HAP-1 (cell line): Measurements from ENCODE around the gene TRIM54.

Experiments
- DNase-seq, 2 experiments: peaks; one replicate each; pipeline ENCODE4 v3.0.0-alpha.2; 2016 to 2020; ENCODE audit warnings: low spot score in 2 of 2
- H3K27me3 ChIP-seq: fragments of 250-450 bp; sonication (Bioruptor Pico); 2 replicates; pipeline ENCODE4 v1.5.1; 2020; ENCODE audit warnings: low read depth, mild to moderate bottlenecking, moderate library complexity
- H3K36me3 ChIP-seq: fragments of 250-450 bp; sonication (Bioruptor Pico); replicated peaks from 2 replicates; pipeline ENCODE4 v1.5.1; 2020; ENCODE audit warnings: mild to moderate bottlenecking
- H3K4me1 ChIP-seq: fragments of 250-450 bp; sonication (Bioruptor Pico); 2 replicates; pipeline ENCODE4 v1.5.1; 2020; ENCODE audit warnings: mild to moderate bottlenecking
- H3K4me3 ChIP-seq: fragments of 250-450 bp; sonication (Bioruptor Pico); 2 replicates; pipeline ENCODE4 v1.5.1; 2020; ENCODE audit warnings: mild to moderate bottlenecking, moderate library complexity
- H3K9me3 ChIP-seq: fragments of 250-450 bp; sonication (Bioruptor Pico); 2 replicates; pipeline ENCODE4 v1.5.1; 2020; ENCODE audit warnings: mild to moderate bottlenecking, moderate library complexity
- in situ Hi-C: fragments of 300-500 bp; cut with MboI; formaldehyde crosslinking; loops from 3 replicates; pipeline ENCODE4 v1.14.3; 2020; ENCODE audit warnings: low sequenced_read_pairs, inconsistent platforms, mixed read lengths

TRIM54 gene

DNA sequence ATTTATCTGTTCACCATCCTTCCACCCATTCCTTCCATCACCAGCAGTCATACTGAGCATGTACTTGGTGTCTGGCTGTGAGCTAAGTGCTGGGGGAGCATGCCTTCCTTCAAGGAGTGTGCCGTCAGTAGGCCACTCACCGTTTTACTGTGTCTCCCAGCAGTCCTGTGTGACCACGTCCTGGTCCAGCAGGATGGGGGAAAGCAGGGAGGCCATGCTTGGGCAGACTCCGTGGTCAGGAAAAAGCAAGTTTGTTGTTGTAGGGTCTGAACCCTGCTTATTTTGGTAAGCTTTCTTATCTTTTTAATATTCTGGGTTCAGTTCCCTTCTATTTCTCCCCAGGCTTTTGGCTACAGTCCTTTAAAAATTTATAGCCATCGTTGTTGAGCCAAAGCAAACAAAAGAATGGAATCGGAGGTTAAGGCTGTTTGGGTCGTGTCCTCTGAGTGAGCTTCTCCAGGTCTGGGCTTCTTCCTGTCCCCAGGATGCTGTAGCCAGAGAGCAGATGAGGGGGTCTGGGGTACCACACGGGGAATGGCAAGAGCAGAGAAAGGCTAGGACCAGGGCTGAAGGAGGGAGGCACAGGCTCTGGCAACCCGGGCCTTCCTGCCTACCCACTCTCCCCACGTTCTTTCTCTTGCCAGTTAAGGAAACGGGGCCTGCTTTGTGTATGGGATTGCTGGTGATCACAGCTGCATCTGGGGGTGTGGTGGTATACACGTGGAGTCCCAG is 32.9 kb upstream of the TRIM54 start:
- peaks cover 4% of the 10 kb centered on the region for H3K4me1 ChIP-seq
- no peaks in the 10 kb centered on the region for H3K27me3 ChIP-seq
- H3K9me3 ChIP-seq = no peaks in the 10 kb centered on the region; the same call in 1 of the 2 replicates
- peaks cover 10% of the 10 kb centered on the region for H3K36me3 ChIP-seq
- no peak for DNase-seq
- no peak overlapping the region for H3K4me3 ChIP-seq
- in situ Hi-C loops = no loop called here

DNA sequence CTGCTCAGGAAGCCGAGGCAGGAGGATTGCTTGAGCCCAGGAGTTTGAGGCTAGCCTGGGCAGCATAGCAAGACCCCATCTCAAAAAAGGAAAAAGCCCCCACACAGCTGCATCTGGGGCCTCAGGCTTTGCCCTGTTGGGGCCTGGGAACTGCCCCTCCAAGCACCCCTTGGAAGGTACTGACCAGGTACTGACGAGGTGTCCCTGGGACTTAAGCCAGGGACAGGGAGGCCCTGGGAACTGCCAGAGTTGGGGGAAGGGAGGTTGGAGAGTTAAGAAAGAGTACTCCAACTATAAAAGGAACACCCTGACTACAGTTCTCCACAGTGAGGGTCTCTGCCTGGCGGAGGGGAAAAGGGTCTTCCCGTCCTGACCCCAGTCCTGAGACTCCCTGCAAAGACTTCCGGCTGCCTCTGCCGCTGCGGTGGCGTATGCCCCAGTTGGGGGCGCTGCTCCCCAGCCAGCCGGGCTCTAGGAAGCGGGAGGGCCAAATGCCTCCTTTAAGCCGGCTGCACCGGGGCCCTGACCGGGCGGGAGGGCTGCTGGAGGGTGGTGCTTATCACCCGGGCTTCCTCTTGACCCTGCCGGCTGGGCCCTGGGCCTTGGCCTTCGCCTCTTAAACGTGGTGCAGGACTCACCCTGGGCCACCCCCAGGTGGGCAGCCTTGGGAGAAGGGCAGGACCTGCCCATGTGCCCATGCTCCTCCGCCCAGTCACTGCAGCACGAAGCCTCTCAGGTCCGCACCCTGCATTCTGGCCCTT is 32.2 kb upstream of the TRIM54 start:
- no peaks in the 10 kb centered on the region for H3K27me3 ChIP-seq
- H3K4me1 ChIP-seq = peaks cover 4% of the 10 kb centered on the region
- H3K9me3 ChIP-seq = no peaks in the 10 kb centered on the region; the same call in 1 of the 2 replicates
- H3K36me3 ChIP-seq = peaks cover 11% of the 10 kb centered on the region
- in situ Hi-C loops = no loop called here
- DNase-seq = peak; percentile 61 to 90
- H3K4me3 ChIP-seq = no peak overlapping the region

DNA sequence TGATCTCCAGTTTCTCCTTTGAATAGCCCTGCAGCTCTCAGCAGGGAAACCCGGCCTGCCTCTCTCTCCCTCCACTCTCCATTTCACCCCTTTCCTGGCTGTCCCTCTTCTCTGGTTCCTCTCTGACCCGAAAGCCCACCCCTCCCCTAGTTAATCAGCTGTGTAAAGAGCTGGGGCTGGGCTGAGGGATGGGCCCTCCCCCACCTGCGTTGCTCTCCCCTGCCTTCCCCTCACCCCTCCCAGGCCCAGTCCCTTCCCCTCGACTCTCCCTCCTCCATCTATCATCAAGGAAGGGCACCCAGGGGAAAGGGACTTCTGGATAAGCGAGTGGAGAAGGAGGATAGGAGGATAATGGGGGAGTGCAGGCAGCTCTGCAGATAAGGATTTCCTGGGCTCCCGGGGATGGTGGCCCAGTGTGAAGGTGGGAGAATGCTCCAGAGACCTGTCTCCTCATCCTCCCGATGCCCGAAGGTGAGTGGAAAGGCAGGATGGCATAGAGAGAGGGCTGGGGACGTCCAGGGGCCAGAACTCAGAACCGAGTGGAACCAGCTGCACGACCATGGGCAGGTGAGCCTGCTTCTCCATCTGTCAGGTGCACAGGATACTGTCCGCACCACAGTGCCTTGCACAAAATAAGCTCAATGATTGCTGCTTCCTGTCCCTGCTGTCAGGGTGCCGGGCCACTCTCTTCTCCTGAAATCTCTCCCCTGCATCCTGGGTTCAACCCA is 31.4 kb upstream of the TRIM54 start:
- no peak overlapping the region for H3K4me3 ChIP-seq
- no peaks in the 10 kb centered on the region; the same call in 1 of the 2 replicates for H3K9me3 ChIP-seq
- peaks cover 4% of the 10 kb centered on the region for H3K4me1 ChIP-seq
- DNase-seq = no peak
- in situ Hi-C loops = no loop called here
- H3K27me3 ChIP-seq = no peaks in the 10 kb centered on the region
- peaks cover 18% of the 10 kb centered on the region for H3K36me3 ChIP-seq

DNA sequence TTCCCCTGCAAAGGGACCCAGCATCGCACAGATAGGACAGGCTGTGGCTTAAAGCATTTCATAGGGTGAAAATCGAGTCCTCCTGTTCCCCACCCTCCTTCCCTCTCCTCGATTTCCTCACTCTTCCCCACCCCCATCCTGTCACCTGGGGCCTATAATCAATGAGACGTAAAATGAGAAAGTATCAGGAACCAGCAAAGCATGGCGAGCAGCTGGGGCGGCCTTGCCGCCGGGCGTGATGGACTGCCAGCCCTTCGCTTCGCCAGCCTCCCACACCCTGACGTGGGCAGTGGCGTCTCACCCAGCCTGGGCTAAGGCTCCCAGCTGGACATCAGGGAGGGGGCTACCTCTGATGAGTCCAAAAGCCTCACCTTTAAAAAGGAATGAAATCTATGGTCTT is 30.5 kb upstream of the TRIM54 start:
- Histone ChIP-seq H3K36me3 (peaks cover 27% of the 10 kb centered on the region), H3K9me3 (no peaks in the 10 kb centered on the region), H3K27me3 (no peaks in the 10 kb centered on the region), H3K4me1 (peaks cover 4% of the 10 kb centered on the region), H3K4me3 (no peak overlapping the region)
- DNase-seq = no peak
- in situ Hi-C loops = no loop called here

DNA sequence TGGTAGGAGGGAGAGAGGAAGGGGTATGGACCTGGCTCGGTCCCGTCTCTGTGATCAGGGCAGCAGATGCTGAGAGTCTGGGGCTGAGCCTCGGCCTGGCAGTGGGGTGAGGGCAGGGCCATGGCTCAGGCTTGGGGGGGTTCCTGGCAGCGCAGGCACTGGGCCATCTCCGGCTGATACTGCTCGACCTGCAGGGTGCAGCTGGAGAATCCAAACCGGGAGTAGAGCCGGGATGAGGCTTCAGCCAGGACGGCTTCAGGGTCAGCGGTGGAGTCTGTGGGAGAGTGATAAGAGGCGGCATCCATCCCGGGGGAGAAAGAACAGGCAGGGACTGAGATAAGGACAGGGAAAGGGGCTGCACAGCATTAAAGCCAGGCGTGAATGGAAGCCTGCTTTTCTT is 27.0 kb upstream of the TRIM54 start:
- no peak for DNase-seq
- in situ Hi-C loops = no loop called here
- peaks cover 4% of the 10 kb centered on the region for H3K4me1 ChIP-seq
- H3K9me3 ChIP-seq = no peaks in the 10 kb centered on the region
- no peak overlapping the region for H3K4me3 ChIP-seq
- no peaks in the 10 kb centered on the region for H3K27me3 ChIP-seq
- peaks cover 40% of the 10 kb centered on the region for H3K36me3 ChIP-seq

DNA sequence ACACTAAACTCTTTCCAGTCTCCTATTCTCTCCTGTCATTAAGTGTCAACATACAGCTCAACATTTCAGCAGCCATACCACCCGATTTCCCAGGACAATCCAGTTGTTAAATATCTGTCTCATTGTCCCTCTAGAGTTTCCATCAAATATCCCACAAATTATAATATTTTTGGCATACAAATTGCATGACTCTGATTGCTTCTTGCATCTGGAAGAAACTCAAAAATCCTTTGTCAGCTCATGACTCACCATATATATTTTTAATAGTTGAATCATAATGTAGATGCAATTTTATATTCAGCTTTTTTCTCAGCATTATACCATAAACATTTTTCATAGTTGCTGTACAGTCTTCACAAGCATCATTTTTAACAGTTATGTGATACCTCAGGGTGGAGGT is 26.6 kb upstream of the TRIM54 start:
- no peak for DNase-seq
- Histone ChIP-seq H3K4me1 (no peaks in the 10 kb centered on the region; the same call in 1 of the 2 replicates), H3K4me3 (no peak overlapping the region), H3K36me3 (peaks cover 40% of the 10 kb centered on the region), H3K27me3 (no peaks in the 10 kb centered on the region), H3K9me3 (no peaks in the 10 kb centered on the region)
- in situ Hi-C loops = no loop called here

DNA sequence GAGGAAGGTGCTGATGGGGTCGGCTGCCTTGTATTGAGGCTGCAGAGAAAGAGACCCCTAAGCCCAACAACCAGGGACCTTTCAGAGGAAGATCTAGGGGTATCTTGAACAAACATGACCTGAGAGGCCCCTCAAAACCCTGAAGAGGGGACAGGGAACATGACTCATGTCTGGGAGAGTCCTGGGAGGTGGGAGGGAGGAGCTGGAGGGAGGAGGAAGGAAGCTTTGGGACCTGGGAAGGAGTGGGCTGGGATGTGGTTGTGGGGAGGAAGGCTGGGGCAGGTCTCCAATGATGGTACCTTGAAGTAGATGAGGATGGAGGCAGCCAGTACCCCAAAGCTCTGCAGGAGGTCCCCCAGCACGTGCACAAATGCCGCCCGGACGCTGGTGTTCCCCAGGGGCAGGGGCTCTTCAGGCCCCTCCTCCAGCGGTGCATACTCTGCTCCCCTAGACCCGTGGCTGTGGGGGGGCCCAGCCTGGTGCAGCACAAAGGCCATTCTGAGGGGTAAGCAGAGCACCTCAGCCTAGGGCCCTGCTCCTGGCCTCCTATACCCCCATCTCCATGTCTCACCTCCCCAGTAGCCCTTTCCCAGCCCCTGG is 25.3 kb upstream of the TRIM54 start:
- Histone ChIP-seq H3K27me3 (no peaks in the 10 kb centered on the region), H3K4me1 (peaks cover 7% of the 10 kb centered on the region; the same call in 1 of the 2 replicates), H3K4me3 (no peak overlapping the region), H3K36me3 (peaks cover 43% of the 10 kb centered on the region), H3K9me3 (no peaks in the 10 kb centered on the region)
- no peak for DNase-seq
- in situ Hi-C loops = no loop called here

DNA sequence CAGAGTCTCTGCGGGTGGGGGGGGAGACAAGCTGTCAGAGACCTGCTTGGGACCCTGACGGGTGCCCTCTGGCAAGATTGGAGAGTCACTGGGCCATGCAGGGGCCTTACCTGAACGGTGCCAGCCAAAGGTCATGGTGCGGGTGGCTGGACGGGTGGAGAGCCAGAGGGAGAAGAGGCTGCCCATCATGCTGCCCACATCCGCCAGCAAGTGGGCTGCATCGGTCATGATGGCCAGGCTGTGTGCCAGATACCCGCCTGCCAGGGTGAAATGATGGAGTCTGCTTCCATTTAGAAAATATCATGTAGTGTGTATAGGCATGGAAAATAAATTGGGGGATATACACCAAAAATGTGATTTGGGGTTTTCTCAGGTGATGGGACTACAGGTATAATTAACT is 24.2 kb upstream of the TRIM54 start:
- Histone ChIP-seq H3K4me1 (peaks cover 7% of the 10 kb centered on the region; the same call in 1 of the 2 replicates), H3K36me3 (peaks cover 43% of the 10 kb centered on the region), H3K9me3 (no peaks in the 10 kb centered on the region), H3K27me3 (no peaks in the 10 kb centered on the region), H3K4me3 (no peak overlapping the region)
- in situ Hi-C loops = no loop called here
- no peak for DNase-seq

DNA sequence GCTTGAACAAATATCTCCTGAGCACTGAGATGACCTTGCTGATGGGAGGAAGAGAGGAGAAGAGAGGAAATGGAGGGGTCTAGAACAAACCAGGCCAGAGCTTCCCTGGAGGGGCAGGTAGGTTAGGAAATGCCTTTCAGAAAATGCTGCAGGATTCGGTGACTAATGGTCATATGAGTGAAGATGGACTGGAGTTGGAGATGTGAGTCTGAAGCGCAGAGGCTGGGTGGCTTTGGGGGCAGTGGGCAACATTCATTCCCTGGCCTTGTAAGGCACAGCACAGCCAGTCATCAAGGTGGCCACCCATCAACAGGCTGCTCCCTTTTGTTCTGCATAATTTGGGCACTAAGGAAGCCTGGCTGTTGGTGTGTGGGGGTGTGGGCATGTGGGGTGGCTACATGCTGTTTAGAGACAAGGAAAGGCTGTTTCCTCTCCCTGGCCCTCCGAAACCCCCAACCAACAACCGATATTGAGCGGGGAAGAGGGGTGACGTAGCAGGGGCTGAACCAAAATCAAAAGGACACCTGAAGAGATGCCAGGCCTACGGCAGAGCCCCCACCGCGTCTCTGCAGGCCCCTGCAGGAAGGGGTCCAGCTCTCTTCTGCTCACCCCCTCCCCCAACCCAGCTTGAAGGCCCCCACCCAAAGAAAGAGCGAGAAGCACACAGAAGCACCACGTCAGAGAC is 20.8 kb upstream of the TRIM54 start:
- Histone ChIP-seq H3K4me1 (peaks cover 31% of the 10 kb centered on the region), H3K9me3 (no peaks in the 10 kb centered on the region), H3K4me3 (peak overlapping the region; percentile 93), H3K36me3 (peaks cover 23% of the 10 kb centered on the region), H3K27me3 (no peaks in the 10 kb centered on the region)
- in situ Hi-C loops = no loop called here
- DNase-seq = no peak

DNA sequence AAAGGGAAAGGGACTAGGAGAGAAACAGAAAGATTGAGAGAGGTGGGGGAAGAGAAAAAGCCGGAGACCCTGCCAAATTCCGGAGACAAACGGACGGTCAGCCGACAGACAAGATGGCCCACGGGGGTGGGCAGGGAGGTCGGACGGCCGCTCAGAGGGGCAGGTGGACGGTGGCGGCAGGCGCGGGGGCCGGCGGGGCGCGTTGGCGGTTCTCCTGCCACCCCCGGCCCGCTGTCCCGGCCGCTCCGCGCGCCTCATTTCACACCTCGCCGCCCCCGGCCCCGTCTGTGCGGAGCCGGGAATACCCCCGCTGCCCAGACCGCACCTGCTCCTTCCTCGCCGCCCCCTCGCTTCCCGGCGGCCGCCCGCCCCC is 20.3 kb upstream of the TRIM54 start:
- in situ Hi-C loops = no loop called here
- Histone ChIP-seq H3K9me3 (no peaks in the 10 kb centered on the region), H3K4me3 (peak overlapping the region; percentile 93), H3K27me3 (no peaks in the 10 kb centered on the region), H3K36me3 (peaks cover 18% of the 10 kb centered on the region), H3K4me1 (peaks cover 31% of the 10 kb centered on the region)
- DNase-seq = no peak

DNA sequence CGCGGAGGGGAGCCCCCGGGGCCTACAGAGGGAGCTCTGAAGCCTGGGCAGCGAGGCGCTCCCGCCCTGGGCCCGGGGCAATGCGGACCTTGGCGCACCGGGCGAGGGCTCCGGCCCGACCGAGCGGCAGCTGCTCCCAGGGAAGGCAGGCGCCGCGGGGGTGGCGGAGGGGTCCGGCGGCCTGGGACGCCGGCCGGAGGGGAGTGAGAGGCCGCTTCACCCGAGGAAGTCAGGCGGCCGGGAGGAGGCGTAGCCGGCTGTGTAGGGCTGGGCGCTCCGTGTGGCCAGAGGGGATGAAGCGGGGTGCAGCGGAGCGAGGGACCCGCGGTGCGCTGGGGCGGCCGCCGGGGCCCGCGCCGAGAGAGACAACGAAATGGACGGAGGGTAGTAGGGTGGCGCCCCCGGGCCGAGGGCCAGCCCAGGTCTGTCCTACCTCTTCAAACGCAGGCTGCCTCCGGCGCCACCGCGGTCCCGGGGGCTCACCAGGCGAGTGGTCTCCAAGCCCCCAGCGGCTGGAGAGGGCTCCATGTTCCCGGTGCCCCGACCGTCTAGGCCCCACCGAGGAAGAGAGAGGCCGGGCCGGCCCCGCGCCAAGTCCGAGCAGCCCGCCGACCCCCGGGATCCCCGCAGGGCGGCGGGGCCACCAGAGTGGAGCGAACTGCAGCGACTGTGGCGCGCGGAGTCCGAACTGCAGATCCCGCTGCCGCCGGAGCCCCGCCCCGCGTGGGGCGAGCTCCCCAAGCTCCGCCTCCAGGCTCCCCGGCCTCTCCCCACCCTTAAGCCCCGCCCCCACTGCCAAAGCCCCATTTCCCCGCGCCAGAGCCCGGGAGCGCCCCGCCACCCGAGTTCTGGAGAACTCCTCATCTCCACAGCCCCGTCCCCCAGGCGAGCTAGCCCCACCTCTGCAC is 19.6 kb upstream of the TRIM54 start, which contains the start of gene SLC30A3:
TSS of gene SLC30A3 (minus strand) at position 669 of the 908 bp plus-strand sequence. CDS start at position 528, 141 bp downstream.
- Histone ChIP-seq H3K4me1 (peaks cover 31% of the 10 kb centered on the region), H3K9me3 (no peaks in the 10 kb centered on the region), H3K4me3 (peak within 1 kb of the TSS; percentile 93), H3K36me3 (peaks cover 11% of the 10 kb centered on the region), H3K27me3 (no peaks in the 10 kb centered on the region)
- in situ Hi-C loops = no loop called here
- peak; percentile 76 to 95 for DNase-seq
